ENCODE results near the gene LPGAT1.
A peak's percentile ranks its signal among the peaks of the same experiment; 100 is the strongest.
"Not testable (repeated sequence)": the region's sequence is repeated elsewhere in the genome, so short reads cannot be mapped to it uniquely, and the experiment has no call there.

The LPGAT1 gene

GRCh38 chr1:211732293-211732980 lies 98.1 kb downstream of the LPGAT1 start:
- no peak for DNase-seq

GRCh38 chr1:211731456-211732292 lies 98.9 kb downstream of the LPGAT1 start:
- DNase-seq: no peak

GRCh38 chr1:211730347-211730746 lies 100.2 kb downstream of the LPGAT1 start:
- no peak for DNase-seq

GRCh38 chr1:211729238-211729637 lies 101.3 kb downstream of the LPGAT1 start:
- no peak for DNase-seq

- DNase-seq: no peak
These were observed 104.0 kb downstream of the LPGAT1 start for GRCh38 chr1:211726467-211726995.

GRCh38 chr1:211724687-211725196 lies 105.8 kb downstream of the LPGAT1 start:
- no peak for DNase-seq

GRCh38 chr1:211723273-211723672 lies 107.3 kb downstream of the LPGAT1 start:
- DNase-seq: no peak

GRCh38 chr1:211722277-211723175 lies 108.0 kb downstream of the LPGAT1 start:
- no peak for DNase-seq

- not testable (repeated sequence) for DNase-seq
These were observed 114.0 kb downstream of the LPGAT1 start for GRCh38 chr1:211716555-211716954.

- no peak for DNase-seq
These were observed 114.6 kb downstream of the LPGAT1 start for GRCh38 chr1:211715971-211716370.

- peak; percentile 10 for DNase-seq
These were observed 116.4 kb downstream of the LPGAT1 start for GRCh38 chr1:211714154-211714553.

- DNase-seq: no peak
These were observed 117.3 kb downstream of the LPGAT1 start for GRCh38 chr1:211713231-211713630.

- no peak for DNase-seq
These were observed 119.3 kb downstream of the LPGAT1 start for GRCh38 chr1:211711315-211711705.

GRCh38 chr1:211710566-211711314 lies 119.8 kb downstream of the LPGAT1 start:
- no peak for DNase-seq

- DNase-seq: no peak
These were observed 121.6 kb downstream of the LPGAT1 start for GRCh38 chr1:211708926-211709325.

- DNase-seq: no peak
These were observed 122.6 kb downstream of the LPGAT1 start for GRCh38 chr1:211708006-211708405.

- no peak for DNase-seq
These were observed 125.0 kb downstream of the LPGAT1 start for GRCh38 chr1:211705467-211706091.

- peak; percentile 40 for DNase-seq
These were observed 126.0 kb downstream of the LPGAT1 start for GRCh38 chr1:211704543-211704942.

- peak; percentile 78 for DNase-seq
These were observed 126.6 kb downstream of the LPGAT1 start for GRCh38 chr1:211703812-211704537.

GRCh38 chr1:211701733-211702132 lies 128.8 kb downstream of the LPGAT1 start:
- DNase-seq: no peak

GRCh38 chr1:211699059-211699458 lies 131.5 kb downstream of the LPGAT1 start:
- DNase-seq: no peak
